HEK293 (cell line): Measurements from ENCODE around the gene PNLDC1.

Experiments used
- CTCF ChIP-seq: fragments of 450-650 bp; formaldehyde crosslinking; IDR thresholded peaks from 2 replicates; pipeline ENCODE4 v1.5.1; 2016; ENCODE audit warnings: missing biosample characterization, missing genetic modification characterization
- GFI1B ChIP-seq: fragments of 450-650 bp; formaldehyde crosslinking; IDR thresholded peaks from 2 replicates; pipeline ENCODE4 v1.5.1; 2016; ENCODE audit warnings: missing biosample characterization, missing genetic modification characterization
- KLF16 ChIP-seq: fragments of 450-650 bp; formaldehyde crosslinking; IDR thresholded peaks from 2 replicates; pipeline ENCODE4 v1.5.1; 2017; ENCODE audit warnings: missing biosample characterization, missing genetic modification characterization
- MZF1 ChIP-seq: fragments of 450-650 bp; formaldehyde crosslinking; IDR thresholded peaks from 2 replicates; pipeline ENCODE4 v1.5.1; 2017; ENCODE audit warnings: missing biosample characterization, missing genetic modification characterization, borderline replicate concordance
- TCF7L2 ChIP-seq: IDR thresholded peaks from 2 replicates; pipeline ENCODE4 v1.6.1; 2011; ENCODE audit warnings: low read depth, mild to moderate bottlenecking, inconsistent platforms, low read length, moderate library complexity, borderline replicate concordance
- ZNF10 ChIP-seq: fragments of 450-650 bp; formaldehyde crosslinking; IDR thresholded peaks from 2 replicates; pipeline ENCODE4 v1.5.1; 2017; ENCODE audit warnings: missing biosample characterization, missing genetic modification characterization
- ZNF114 ChIP-seq: fragments of 450-650 bp; formaldehyde crosslinking; IDR thresholded peaks from 2 replicates; pipeline ENCODE4 v1.5.0; 2017; ENCODE audit warnings: missing biosample characterization, missing genetic modification characterization
- ZNF148 ChIP-seq: fragments of 450-650 bp; formaldehyde crosslinking; IDR thresholded peaks from 2 replicates; pipeline ENCODE4 v1.5.0; 2017; ENCODE audit warnings: missing biosample characterization, missing genetic modification characterization, borderline replicate concordance
- ZNF239 ChIP-seq: fragments of 450-650 bp; formaldehyde crosslinking; IDR thresholded peaks from 2 replicates; pipeline ENCODE4 v1.5.1; 2016; ENCODE audit warnings: missing biosample characterization, missing genetic modification characterization
- ZNF404 ChIP-seq: fragments of 450-650 bp; formaldehyde crosslinking; IDR thresholded peaks from 2 replicates; pipeline ENCODE4 v1.5.1; 2017; ENCODE audit warnings: missing biosample characterization, missing genetic modification characterization
- ZNF792 ChIP-seq: fragments of 450-650 bp; formaldehyde crosslinking; IDR thresholded peaks from 2 replicates; pipeline ENCODE4 v1.5.1; 2016; ENCODE audit warnings: missing biosample characterization, missing genetic modification characterization

GRCh38 chr6:159806021-159806458, 6.0 kb downstream of the PNLDC1 start:
- TF ChIP-seq MZF1 (no peak), ZNF404 (tag by site-specific recombination) (no peak), CTCF (tag by site-specific recombination) (no peak), ZNF10 (no peak), ZNF114 (tag by site-specific recombination) (no peak), ZNF792 (tag by site-specific recombination) (no peak), KLF16 (no peak), TCF7L2 (no peak), ZNF239 (tag by site-specific recombination) (no peak), ZNF148 (tag by site-specific recombination) (no peak), GFI1B (tag by site-specific recombination) (no peak)
